K562 (cell line): ENCODE data around the gene SLFN14. TPM values are rescaled to one million over a fixed set of nuclear protein-coding genes. Genes with fewer than 3 reads are reported as not detected.

ENCODE experiments used
- DIDO1 ChIP-seq: fragments of 450-650 bp; IDR thresholded peaks from 2 replicates; pipeline ENCODE4 v1.6.1; 2016; ENCODE audit warnings: low read depth, missing biosample characterization, missing genetic modification characterization
- EGR1 ChIP-seq: fragments of 450-650 bp; conservative IDR thresholded peaks from 2 replicates; pipeline ENCODE4 v1.6.1; 2017; ENCODE audit warnings: mild to moderate bottlenecking
- PTRF ChIP-seq: fragments of 450-650 bp; IDR thresholded peaks from 2 replicates; pipeline ENCODE4 v1.6.1; 2016; ENCODE audit warnings: mild to moderate bottlenecking, missing genetic modification characterization, missing compliant biosample characterization
- SIX5 ChIP-seq, 2 experiments: IDR thresholded peaks; 2 replicates each; pipeline ENCODE4 v1.6.1; 2011; ENCODE audit warnings: low read length in 2 of 2, borderline replicate concordance in 1 of 2, low read depth in 1 of 2, mild to moderate bottlenecking in 1 of 2, moderate library complexity in 1 of 2; ENCODE audit not compliant: insufficient read depth in 1 of 2
- SMAD3 ChIP-seq: fragments of 450-650 bp; formaldehyde crosslinking; conservative IDR thresholded peaks from 2 replicates; pipeline ENCODE4 v1.4.0; 2020; ENCODE audit warnings: mild to moderate bottlenecking
- SRSF3 ChIP-seq: fragments of 200-400 bp; formaldehyde crosslinking; IDR thresholded peaks from 2 replicates; pipeline ENCODE4 v1.6.1; 2016; ENCODE audit warnings: mild to moderate bottlenecking, low read length, moderate library complexity; ENCODE audit not compliant: insufficient read depth
- TBP ChIP-seq: optimal IDR thresholded peaks from 2 replicates; pipeline ENCODE3; 2011; ENCODE audit warnings: low read depth, low read length, improper control_type of control experiment
- ZKSCAN1 ChIP-seq: fragments of 150-350 bp; IDR thresholded peaks from 2 replicates; pipeline ENCODE4 v1.6.1; 2016; ENCODE audit warnings: low read depth, low read length
- ZNF175 ChIP-seq: fragments of 200-800 bp; sonication (Bioruptor generic); IDR thresholded peaks from 2 replicates; pipeline ENCODE4 v1.6.1; 2016; ENCODE audit warnings: low read depth, mild to moderate bottlenecking, missing genetic modification characterization, missing compliant biosample characterization
- ZNF324 ChIP-seq: fragments of 250-450 bp; sonication (Bioruptor Pico); IDR thresholded peaks from 2 replicates; pipeline ENCODE4 v1.4.0; 2020; ENCODE audit warnings: mild to moderate bottlenecking
- polyA plus RNA-seq, 8 experiments: library from polyadenylated mRNA; depleted of rRNA in 4 of 8; stranded (reverse) in 5 of 8; unstranded in 3 of 8; fragments of >200 nt; fragmentation: Nextera tagmentation in 2 of 8; fragmentation: Illumina TruSeq in 1 of 8; extraction: Ambion mirVana in 2 of 8; extraction: Trizol in 1 of 8; gene quantifications; 2 replicates each; pipeline versions ENCODE4 v1.2.1 to v1.2.3, GENCODE V29; 2011 to 2014; ENCODE audit warnings: inconsistent platforms in 1 of 8, missing spikeins in 1 of 8
- total RNA-seq, 7 experiments: library from RNA; depleted of rRNA in 6 of 7; stranded (reverse); fragments of >200 nt in 6 of 7; fragmentation: Illumina TruSeq in 2 of 7; extraction: Trizol in 2 of 7; gene quantifications; 2 replicates each; pipeline versions ENCODE4 v1.2.1 to v1.2.3, GENCODE V29; 2011 to 2021; ENCODE audit warnings: low replicate concordance in 1 of 7
- TF ChIP-seq, protein P1 (sequence below): fragments of 250-450 bp; sonication (Bioruptor Pico); IDR thresholded peaks from 2 replicates; pipeline ENCODE4 v1.8.0; 2021; ENCODE audit warnings: moderate library complexity, mild to moderate bottlenecking, inconsistent platforms
- TF ChIP-seq, protein P2 (sequence below), 2 experiments: fragments of 450-650 bp; IDR thresholded peaks; 2 replicates each; pipeline ENCODE4 v1.6.1; 2018; ENCODE audit warnings: mild to moderate bottlenecking in 2 of 2, low read depth in 1 of 2; ENCODE audit not compliant: partially characterized antibody in 2 of 2
- TF ChIP-seq, protein P3 (sequence below), 2 experiments: fragments of 150-350 bp in 1 of 2; IDR thresholded peaks; 2 replicates each; pipeline ENCODE4 v1.6.1; 2012 to 2016; ENCODE audit warnings: low read depth in 2 of 2, low read length in 2 of 2, mild to moderate bottlenecking in 1 of 2, moderate library complexity in 1 of 2
- TF ChIP-seq, protein P4 (sequence below): sonication (generic); formaldehyde crosslinking; IDR thresholded peaks from 2 replicates; pipeline ENCODE4 v1.8.0; 2022; ENCODE audit warnings: mild to moderate bottlenecking, missing genetic modification reagents

The SLFN14 gene
- total and polyA plus RNA-seq, 9 of the 15 experiments (the other 6 are each of a cell fraction or from before 2014, with no cell fraction given), result 1.3 to 4.3 (median 3.1) TPM

DNA sequence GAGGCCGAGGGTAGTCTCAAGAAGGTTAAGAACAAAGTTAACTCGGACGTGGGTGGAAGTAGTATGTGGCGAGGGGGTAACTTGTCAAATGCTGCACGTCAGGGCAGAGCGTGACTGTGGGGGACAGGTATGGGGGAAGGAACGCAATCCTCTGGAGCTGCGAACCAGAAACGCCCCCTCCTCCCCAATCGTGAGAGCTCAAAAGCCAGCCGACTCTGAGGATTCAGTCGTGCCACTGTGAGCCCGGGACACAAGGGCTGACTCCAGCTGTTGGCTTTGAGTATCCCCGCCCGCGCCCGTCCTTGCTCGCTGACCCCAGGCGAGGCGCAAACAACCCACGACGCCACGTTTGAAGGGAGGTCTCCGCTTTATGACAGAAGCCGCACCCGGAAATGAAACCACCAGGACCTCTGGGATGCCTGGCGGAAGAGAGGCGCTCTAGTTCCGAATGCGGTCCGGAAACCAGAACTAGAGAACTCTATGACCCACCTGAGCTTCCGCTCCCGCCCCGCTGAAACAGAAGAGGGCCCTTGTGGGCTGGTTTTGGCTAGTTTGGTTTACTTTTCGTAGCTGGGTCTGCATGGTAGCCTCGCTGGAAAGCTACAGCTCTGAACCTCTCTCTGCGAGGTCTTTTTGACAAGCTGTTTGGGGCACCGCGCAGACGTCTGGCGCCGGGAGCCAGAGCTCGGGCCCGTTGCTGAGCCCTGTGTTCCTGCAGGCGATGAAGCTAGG is 17.7 kb upstream of the SLFN14 start, which contains the start of gene PEX12 (continued):
- TF ChIP-seq TBP (peak; percentile 86), PTRF (tag) (no peak), SIX5 (IDR thresholded peaks at IDR 0.05; ENCODE audit: borderline replicate concordance in 1 of 2, insufficient read depth in 1 of 2, low read depth in 1 of 2, low read length in 2 of 2) (peak; percentile 59 to 73), ZKSCAN1 (peak; percentile 20; the same call in 1 of the 2 replicates), SRSF3 (no peak), EGR1 (peak; percentile 81), DIDO1 (tag) (peak; percentile 66; the same call in 1 of the 2 replicates), ZNF175 (peak; percentile 19; the same call in 1 of the 2 replicates), ZNF324 (no peak), SMAD3 (CRISPR knock-in tag) (no peak)
- TF ChIP-seq, protein P1, sequence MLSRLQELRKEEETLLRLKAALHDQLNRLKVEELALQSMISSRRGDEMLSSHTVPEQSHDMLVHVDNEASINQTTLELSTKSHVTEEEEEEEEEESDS (CRISPR knock-in tag), result no peak
- TF ChIP-seq, protein P2, sequence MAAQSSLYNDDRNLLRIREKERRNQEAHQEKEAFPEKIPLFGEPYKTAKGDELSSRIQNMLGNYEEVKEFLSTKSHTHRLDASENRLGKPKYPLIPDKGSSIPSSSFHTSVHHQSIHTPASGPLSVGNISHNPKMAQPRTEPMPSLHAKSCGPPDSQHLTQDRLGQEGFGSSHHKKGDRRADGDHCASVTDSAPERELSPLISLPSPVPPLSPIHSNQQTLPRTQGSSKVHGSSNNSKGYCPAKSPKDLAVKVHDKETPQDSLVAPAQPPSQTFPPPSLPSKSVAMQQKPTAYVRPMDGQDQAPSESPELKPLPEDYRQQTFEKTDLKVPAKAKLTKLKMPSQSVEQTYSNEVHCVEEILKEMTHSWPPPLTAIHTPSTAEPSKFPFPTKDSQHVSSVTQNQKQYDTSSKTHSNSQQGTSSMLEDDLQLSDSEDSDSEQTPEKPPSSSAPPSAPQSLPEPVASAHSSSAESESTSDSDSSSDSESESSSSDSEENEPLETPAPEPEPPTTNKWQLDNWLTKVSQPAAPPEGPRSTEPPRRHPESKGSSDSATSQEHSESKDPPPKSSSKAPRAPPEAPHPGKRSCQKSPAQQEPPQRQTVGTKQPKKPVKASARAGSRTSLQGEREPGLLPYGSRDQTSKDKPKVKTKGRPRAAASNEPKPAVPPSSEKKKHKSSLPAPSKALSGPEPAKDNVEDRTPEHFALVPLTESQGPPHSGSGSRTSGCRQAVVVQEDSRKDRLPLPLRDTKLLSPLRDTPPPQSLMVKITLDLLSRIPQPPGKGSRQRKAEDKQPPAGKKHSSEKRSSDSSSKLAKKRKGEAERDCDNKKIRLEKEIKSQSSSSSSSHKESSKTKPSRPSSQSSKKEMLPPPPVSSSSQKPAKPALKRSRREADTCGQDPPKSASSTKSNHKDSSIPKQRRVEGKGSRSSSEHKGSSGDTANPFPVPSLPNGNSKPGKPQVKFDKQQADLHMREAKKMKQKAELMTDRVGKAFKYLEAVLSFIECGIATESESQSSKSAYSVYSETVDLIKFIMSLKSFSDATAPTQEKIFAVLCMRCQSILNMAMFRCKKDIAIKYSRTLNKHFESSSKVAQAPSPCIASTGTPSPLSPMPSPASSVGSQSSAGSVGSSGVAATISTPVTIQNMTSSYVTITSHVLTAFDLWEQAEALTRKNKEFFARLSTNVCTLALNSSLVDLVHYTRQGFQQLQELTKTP (IDR thresholded peaks at IDR 0.05; ENCODE audit: low read depth in 1 of 2, partially characterized antibody in 2 of 2), result peak in 1 of 2 experiments; percentile 37
- TF ChIP-seq, protein P3, sequence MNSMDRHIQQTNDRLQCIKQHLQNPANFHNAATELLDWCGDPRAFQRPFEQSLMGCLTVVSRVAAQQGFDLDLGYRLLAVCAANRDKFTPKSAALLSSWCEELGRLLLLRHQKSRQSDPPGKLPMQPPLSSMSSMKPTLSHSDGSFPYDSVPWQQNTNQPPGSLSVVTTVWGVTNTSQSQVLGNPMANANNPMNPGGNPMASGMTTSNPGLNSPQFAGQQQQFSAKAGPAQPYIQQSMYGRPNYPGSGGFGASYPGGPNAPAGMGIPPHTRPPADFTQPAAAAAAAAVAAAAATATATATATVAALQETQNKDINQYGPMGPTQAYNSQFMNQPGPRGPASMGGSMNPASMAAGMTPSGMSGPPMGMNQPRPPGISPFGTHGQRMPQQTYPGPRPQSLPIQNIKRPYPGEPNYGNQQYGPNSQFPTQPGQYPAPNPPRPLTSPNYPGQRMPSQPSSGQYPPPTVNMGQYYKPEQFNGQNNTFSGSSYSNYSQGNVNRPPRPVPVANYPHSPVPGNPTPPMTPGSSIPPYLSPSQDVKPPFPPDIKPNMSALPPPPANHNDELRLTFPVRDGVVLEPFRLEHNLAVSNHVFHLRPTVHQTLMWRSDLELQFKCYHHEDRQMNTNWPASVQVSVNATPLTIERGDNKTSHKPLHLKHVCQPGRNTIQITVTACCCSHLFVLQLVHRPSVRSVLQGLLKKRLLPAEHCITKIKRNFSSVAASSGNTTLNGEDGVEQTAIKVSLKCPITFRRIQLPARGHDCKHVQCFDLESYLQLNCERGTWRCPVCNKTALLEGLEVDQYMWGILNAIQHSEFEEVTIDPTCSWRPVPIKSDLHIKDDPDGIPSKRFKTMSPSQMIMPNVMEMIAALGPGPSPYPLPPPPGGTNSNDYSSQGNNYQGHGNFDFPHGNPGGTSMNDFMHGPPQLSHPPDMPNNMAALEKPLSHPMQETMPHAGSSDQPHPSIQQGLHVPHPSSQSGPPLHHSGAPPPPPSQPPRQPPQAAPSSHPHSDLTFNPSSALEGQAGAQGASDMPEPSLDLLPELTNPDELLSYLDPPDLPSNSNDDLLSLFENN (IDR thresholded peaks at IDR 0.05; ENCODE audit: low read depth in 2 of 2, low read length in 2 of 2), result 0 out of 4 replicates have a peak, but pooled peaks of 1 of the 2 experiments have one; percentile 22
- TF ChIP-seq, protein P4, sequence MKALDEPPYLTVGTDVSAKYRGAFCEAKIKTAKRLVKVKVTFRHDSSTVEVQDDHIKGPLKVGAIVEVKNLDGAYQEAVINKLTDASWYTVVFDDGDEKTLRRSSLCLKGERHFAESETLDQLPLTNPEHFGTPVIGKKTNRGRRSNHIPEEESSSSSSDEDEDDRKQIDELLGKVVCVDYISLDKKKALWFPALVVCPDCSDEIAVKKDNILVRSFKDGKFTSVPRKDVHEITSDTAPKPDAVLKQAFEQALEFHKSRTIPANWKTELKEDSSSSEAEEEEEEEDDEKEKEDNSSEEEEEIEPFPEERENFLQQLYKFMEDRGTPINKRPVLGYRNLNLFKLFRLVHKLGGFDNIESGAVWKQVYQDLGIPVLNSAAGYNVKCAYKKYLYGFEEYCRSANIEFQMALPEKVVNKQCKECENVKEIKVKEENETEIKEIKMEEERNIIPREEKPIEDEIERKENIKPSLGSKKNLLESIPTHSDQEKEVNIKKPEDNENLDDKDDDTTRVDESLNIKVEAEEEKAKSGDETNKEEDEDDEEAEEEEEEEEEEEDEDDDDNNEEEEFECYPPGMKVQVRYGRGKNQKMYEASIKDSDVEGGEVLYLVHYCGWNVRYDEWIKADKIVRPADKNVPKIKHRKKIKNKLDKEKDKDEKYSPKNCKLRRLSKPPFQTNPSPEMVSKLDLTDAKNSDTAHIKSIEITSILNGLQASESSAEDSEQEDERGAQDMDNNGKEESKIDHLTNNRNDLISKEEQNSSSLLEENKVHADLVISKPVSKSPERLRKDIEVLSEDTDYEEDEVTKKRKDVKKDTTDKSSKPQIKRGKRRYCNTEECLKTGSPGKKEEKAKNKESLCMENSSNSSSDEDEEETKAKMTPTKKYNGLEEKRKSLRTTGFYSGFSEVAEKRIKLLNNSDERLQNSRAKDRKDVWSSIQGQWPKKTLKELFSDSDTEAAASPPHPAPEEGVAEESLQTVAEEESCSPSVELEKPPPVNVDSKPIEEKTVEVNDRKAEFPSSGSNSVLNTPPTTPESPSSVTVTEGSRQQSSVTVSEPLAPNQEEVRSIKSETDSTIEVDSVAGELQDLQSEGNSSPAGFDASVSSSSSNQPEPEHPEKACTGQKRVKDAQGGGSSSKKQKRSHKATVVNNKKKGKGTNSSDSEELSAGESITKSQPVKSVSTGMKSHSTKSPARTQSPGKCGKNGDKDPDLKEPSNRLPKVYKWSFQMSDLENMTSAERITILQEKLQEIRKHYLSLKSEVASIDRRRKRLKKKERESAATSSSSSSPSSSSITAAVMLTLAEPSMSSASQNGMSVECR (CRISPR knock-in tag), result peak; percentile 77
